GM21619 (cell line): ENCODE data around the gene RALGPS1.

Experiments used
- ATAC-seq: cut with Tn5 transposase; IDR thresholded peaks from one replicate; pipeline ENCODE4 v1.9.1; 2021; ENCODE audit not compliant: unreplicated experiment

The RALGPS1 gene

DNA sequence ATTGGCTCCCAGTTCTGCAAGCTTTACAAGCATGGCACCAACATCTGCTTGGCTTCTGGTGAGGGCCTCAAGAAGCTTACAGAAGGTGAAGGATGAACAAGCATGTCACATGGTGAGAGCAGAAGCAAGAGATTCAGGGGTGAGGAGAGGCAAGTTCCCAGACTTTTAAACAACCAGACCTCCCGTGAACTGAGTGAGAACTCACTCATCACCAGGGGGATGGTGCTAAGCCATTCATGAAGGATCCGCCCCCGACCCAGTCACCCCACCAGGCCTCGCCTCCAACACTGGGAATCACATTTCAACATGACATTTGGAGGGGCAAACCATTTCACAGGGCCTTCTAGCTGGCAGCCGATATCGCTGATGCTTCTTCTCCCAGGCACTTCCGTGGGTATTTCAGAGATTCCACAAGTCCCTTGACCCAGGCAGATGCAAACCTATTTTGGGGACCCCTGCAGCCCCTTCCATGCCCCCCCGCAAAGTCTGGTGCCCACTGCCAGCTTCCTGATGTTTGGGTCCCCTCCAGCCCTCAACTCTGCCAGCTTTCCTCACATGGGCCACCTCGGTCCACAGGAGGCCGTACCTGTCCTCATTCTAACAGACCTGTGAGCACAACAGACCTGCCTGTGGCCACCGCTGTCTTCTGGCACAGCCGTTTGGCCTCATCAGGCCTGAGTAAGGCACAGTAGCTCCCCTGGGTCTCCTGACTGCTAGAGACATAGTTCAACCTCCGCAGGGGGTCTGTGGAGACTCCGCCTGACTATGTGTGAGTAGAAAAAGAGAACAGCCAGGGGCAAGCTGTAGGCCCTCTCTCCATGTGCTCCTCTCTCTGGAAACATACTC, 268.5 kb downstream of the RALGPS1 start:
- ATAC-seq = no peak

GRCh38 chr9:127183814-127184582, 269.4 kb downstream of the RALGPS1 start:
- ATAC-seq = peak; percentile 69

DNA sequence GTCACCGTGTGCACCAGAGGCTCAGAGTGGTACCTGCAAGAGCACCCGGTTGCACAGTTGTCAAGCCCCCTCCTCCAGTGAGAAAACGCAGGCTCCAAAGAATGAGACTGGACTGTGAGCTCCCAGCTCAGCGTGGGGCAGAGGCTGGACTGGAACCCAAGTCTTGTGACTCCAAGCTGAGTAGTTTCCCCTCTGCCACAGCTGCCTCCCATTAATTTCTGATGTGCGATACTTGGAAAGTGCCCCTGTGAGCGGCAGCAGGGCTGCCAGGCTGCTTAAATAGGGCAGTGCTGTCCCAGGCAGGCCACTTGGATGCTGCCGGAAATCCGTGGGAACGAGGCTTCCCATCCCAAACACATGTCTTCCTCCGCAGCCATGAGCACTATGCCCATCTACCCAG, 270.1 kb downstream of the RALGPS1 start:
- peak; percentile 10 for ATAC-seq

GRCh38 chr9:127185181-127185580, 270.6 kb downstream of the RALGPS1 start:
- no peak for ATAC-seq

DNA sequence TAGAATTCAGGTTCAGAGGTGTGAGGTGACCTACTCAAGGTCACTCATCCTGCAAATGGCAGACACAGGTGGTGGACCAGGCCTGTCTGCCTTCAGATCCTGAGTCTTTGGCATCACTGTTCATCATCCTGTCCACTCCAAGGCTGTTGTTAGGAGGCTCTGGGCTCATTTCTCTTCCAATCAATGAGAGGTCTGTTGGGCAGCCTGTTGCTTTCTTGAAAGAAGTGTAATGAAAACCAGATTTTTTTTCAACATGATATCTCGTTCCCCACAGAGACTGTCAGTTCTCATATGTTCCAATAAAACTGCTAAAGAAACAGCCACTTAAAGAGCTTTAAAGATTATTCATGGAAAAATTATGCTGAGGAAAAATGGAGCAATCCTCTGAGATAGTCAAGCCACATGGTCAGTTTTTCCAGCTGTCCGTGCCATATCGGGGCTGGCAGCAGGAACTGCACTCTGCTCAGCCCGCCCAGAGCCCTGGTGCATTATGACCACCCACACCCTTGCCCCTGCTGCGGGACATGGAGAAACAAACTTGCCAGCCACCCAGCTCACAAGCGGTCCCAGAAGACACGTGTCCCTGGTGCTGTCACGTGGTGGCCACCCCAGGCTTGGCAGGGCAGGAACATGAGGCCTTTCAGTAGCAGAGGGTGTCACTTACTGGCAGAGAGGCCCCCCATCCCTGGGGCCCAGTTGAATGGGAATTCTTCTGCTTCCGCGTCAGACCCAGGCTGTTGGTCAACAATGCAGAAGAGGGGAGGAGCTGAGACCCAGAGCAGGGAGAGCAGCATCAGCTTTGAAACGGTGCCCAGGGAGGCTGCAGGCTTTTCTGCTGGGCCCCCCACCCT, 271.6 kb downstream of the RALGPS1 start:
- no peak for ATAC-seq

- no peak for ATAC-seq
Measured at GRCh38 chr9:127186806-127187205, 272.2 kb downstream of the RALGPS1 start.

GRCh38 chr9:127187231-127187956, 272.8 kb downstream of the RALGPS1 start:
- ATAC-seq = no peak

GRCh38 chr9:127188396-127188795, 273.8 kb downstream of the RALGPS1 start:
- ATAC-seq = no peak

DNA sequence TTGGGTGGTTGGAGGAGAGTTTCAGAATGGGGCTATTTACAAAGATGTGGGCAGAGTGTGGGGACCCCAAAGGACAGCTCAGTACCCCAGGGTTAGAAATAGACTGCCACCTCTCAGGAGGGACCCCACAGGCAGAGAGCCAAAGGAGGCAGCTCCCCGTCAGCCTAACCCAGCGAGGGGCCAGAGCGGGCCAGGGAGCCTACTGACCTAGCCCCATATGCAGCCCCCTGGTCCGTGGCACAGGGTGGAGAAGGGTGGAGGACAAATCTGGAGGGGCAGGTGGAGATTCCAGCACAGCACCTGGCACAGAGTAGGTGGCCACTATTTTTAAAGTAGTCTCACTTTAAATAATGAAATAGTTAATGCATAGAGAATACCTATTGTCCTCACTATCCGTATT, 275.0 kb downstream of the RALGPS1 start:
- no peak for ATAC-seq

DNA sequence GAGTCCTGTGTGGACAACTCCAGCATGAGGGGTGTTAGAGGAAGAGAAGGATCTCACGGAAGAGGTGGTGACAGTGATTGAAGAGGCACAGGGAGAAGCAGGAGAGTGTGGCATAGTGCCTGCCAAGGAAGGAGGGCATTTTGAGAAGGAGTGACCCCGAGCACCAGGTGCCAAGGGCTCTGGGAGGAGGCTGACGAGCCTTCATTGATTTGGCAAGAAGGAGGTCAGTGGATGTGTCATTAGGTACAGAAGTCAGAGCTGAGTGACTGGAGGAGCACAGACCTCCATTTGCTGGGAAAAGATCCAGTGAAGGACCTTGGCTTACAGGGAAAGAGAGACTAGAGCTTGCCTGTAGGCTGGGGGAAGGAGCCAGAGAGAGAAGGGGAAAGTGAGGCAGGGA, 278.2 kb downstream of the RALGPS1 start:
- no peak for ATAC-seq

- ATAC-seq = no peak
Measured at GRCh38 chr9:127193483-127193882, 278.9 kb downstream of the RALGPS1 start.

DNA sequence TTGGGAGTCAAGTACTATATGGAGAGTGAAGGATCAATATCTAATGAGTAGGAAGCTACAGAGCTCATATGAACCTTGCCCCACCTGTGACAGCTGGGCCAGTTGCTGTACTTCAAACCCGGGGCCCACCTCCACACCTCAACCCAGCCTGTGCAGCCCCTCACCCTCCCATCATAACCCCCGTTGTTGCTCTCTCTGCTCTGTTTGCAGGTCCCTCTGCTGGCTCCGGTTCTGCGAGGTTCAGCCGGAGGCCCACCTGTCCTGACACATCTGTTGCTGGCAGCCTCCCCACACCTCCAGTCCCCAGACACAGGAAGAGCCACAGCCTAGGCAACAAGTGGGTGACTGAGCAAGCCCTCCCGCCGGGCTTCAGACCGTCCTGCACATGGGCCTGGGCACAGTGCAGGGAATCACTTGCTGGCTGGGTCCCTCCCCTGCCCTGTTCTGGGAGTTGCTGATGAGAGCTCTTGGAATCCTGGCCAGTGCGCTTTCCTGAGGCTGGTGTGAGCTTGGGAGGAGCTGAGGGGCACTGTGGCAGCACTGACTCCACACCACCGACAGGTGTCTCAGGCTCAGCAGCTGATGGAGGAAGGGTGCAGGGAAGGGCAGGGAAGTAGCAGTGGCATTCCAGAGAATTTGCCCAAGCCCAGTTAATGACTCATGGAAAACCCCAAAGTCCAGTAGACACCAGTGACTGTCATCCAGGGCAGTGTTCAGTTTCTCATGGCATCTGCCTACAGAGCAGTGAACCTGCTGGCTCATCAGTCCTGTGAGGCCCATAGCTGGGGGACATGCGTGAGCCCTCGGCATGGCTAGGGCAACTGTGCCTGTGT, 280.5 kb downstream of the RALGPS1 start:
- no peak for ATAC-seq

GRCh38 chr9:127195976-127196825, 281.6 kb downstream of the RALGPS1 start:
- ATAC-seq = no peak

GRCh38 chr9:127196826-127197145, 282.2 kb downstream of the RALGPS1 start:
- no peak for ATAC-seq

GRCh38 chr9:127197186-127197860, 282.7 kb downstream of the RALGPS1 start:
- no peak for ATAC-seq

- no peak for ATAC-seq
Measured at GRCh38 chr9:127197861-127198430, 283.4 kb downstream of the RALGPS1 start.

GRCh38 chr9:127198587-127198986, 284.0 kb downstream of the RALGPS1 start:
- no peak for ATAC-seq
